Measurements from ENCODE around the gene CHCHD6. TPM values are rescaled to one million over a fixed set of nuclear protein-coding genes. Genes with fewer than 3 reads are reported as not detected.

CHCHD6 gene
- total RNA-seq, 1 donor from 2014 or later: 12.6 TPM

DNA sequence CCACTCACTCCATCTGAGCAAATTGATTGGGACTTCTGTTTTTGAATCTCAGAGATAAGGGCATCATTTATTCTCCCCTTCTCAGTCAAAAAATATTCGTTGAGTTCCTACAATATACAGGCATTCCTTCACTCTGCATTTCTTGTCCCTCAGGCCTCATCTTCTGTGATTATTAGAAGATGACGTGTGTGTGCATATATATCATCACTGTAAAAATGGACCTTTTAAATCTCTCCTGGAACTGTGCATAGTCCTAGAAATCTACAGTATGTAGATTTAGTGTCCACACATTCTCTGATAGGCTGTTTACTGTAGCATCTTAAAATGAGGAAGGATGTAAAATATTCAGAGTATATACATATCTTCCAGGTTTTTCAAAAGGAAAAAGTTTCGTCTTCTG lies 235.7 kb downstream of the CHCHD6 start:
- DNase-seq (ENCODE audit: low read depth): no peak

DNA sequence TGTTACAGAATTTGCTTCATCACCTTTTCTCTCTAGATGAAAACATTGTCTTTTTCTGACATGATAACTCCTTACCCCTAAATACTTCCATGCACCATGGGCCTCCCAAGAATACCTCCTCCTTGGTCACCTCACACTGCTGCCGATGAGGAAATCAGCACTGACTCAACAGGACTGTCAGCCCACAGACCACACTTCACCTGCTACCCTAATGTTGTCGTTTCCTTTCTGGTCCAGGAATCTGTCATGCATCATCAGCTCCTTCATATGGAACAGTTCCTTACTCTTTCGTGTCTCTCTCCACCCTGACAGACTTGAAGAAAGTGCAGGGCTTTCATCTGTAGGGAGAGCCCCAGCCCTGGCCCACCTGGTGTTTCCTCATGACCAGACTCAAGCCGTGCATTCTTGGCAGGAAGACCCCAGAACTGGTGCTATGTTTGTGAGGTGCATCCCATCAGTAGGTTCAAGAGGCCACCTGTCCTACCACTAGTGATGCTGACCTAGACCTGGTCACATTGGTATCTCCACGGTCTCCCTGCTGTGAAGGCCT lies 237.8 kb downstream of the CHCHD6 start:
- peak; percentile 86 for DNase-seq (ENCODE audit: low read depth)

- no peak for DNase-seq (ENCODE audit: low read depth)
These were observed 240.3 kb downstream of the CHCHD6 start for GRCh38 chr3:126944089-126944965.

GRCh38 chr3:126945171-126945721 lies 241.2 kb downstream of the CHCHD6 start:
- no peak for DNase-seq (ENCODE audit: low read depth)

- no peak for DNase-seq (ENCODE audit: low read depth)
These were observed 241.9 kb downstream of the CHCHD6 start for GRCh38 chr3:126945891-126946290.

DNA sequence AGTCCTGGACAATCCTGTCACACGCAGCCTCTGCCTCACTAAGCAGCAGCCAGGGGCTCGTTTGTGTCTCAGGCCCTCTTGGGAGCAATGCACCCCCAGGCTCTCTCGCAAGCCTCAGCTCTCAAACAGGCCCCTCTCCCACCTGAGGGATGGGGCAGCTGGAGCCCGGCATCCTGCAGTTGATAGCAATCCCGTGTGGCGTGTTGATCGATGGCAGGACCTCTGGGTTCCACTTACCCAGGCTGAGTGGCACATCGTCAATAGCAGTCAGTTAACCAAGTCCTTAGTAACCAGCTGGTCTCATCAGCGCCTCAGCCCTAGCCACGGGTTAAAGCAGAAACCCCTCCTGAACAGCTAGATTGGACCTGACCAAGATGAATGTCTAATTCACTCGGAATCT lies 242.4 kb downstream of the CHCHD6 start:
- DNase-seq (ENCODE audit: low read depth): no peak

- no peak for DNase-seq (ENCODE audit: low read depth)
These were observed 243.4 kb downstream of the CHCHD6 start for GRCh38 chr3:126947429-126947828.

DNA sequence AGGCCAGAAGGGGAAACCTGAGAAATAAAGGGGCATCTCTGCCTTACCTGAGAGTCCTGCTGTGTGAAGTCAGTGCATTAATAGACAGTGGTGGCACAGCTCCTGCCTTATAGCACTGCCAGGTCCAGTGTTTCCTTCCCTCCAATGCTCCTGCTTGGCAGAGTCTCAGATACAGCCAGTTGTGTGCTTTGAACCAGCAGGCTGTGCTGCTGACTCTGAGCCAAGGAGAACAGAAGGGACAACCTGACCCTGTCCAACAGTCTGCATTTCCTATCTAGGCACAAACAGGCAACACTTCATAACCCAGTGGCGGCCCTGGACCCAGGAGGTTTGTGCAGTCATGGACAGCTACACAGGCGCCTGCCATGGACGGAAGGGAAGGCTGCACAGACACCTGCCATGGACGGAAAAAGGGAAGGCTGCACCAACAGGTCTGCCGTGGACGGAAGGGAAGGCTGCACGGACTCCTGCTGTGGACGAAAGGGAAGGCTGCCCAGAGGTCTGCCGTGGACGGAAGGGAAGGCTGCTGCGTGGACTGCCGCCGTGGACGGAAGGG lies 245.0 kb downstream of the CHCHD6 start:
- DNase-seq (ENCODE audit: low read depth): no peak

- DNase-seq (ENCODE audit: low read depth): no peak
These were observed 247.5 kb downstream of the CHCHD6 start for GRCh38 chr3:126951561-126951960.

GRCh38 chr3:126952261-126952982 lies 248.4 kb downstream of the CHCHD6 start:
- no peak for DNase-seq (ENCODE audit: low read depth)

GRCh38 chr3:126952983-126953660 lies 249.1 kb downstream of the CHCHD6 start:
- no peak for DNase-seq (ENCODE audit: low read depth)

GRCh38 chr3:126954141-126954842 lies 250.3 kb downstream of the CHCHD6 start:
- no peak for DNase-seq (ENCODE audit: low read depth)

DNA sequence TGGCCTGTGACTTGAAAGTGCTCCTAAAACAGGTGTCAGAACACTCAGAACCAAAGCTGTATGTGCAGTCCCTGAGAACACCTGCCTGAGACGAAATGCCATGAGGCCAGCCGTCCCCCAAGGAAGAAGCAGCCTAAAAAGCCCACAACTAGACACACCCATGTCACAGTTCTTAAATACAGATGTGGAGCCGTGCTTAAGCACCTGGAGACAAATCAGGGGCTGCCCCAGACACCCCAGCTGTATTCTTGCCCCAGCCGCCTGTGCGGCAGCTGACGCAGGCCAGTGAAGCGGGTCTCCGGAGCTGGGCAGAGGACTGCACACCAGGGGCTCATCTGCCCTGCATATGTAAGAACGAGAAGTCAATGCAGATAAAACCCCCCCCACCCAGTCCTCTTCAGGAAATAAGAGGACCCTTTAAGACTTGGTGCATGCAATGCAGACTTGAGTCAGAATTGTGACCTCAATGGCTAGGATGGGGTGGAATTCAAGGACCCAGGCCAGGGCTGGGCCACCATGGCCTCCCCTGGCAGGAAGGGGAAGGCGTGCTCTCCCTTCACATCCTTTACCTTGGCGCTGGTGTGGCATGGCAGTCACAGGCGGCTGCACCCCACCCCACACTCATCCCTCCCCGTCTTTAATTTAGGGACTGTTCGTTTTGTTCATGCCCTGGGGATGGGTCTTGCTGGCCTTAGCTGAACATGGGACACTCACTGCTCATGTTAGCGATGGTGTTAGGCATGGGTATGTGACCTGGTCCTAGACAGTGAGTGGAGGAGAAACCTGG lies 251.2 kb downstream of the CHCHD6 start:
- no peak for DNase-seq (ENCODE audit: low read depth)

GRCh38 chr3:126956361-126956760 lies 252.3 kb downstream of the CHCHD6 start:
- DNase-seq (ENCODE audit: low read depth): no peak

DNA sequence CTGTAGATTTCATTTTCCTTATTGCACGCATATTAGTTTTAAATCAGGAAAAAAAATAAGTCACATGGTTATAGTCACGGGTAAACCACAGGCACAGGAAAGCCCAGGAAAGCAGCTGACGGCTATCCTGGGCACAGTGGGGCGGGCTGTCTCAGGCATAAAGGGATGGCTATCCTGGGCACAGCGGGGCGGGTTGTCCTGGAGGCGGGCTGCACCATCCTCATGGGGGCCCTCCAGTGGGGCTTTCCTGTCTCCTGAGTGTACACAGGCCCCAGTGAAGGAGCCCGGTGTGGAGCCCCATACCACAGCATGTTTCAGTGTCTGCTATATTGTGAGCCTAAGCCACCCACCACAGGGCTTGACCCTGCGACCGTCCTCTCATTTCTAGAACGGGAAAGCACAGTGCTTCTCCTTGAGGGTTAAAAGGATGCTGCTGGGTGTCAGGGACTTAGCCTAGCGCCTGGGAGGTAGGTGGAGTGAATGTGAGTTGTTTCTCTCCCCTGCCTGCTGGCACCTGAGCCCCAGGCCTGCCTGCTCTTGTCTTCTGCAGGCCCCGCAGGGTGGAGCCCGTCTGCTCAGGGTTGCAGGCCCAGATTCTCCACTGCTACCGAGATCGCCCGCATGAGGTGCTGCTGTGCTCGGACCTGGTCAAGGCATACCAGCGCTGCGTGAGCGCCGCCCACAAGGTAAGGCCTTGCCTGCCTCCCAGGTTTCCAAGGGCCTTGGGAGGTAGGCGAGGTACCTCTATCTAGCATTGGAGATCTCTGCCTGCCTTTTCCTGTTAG lies 253.0 kb downstream of the CHCHD6 start:
- no peak for DNase-seq (ENCODE audit: low read depth)

DNA sequence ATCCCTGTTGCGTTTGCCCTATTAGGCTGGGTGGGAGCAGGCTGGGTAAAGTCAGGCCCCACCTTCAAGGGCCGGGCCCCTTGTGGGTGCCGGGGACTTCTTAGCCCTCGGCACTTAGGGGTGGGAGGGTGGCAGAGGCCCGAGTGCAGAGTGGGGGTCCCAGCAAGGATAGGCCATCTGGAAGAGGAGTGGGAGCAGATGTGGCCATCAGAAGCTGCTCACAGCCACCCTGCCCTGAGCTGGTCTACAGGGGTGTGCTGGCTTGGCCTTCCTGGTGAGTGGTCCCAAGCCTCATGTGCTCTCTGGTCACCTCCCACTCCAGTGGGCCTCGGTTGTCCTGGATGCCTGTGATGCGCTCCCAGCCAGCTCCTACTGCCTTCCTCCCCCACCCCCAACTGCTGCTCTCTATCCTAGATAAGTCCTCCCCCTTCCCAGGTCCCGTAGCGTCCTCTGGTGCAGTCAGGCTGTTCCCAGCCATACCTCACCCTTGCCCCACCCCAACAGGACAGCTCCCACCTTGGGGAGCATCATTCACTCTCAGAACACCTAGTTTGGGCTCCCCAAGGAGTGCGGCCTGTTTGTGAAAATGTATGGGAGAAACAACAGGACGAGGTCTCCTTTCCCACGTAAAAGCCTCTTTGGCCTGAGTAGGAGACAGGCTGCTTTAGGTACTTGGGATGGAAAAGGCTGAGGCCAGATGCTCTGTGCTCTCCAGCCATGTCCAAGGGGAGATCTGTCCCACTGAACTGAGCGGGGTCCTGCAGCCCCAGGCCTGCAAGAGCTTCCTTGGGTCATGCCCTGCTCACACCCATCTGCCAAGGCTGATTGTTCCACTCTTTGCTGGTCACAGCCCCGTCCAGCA lies 254.0 kb downstream of the CHCHD6 start:
- no peak for DNase-seq (ENCODE audit: low read depth)

DNA sequence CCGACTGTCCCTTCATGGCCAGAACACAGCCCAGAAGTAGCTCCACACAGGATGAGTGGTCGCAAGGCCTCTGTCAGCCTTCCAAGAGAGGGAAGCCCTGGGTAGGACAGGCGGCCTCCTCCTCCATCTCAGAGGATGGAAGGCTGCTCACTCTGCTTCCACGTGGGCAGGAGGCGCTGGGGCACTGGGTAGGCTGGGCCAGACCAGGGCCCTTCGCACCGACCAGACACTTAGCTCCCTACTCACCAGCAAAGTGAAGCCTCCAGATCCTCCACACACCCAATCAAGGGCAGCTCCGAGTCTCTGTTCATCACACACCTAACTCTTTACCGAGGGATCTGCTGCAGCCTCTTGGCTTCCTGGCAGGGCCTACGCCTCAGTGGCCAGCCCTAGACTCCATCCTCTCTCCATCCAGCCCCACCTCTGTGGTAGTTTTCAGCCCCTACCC lies 254.6 kb downstream of the CHCHD6 start:
- DNase-seq (ENCODE audit: low read depth): no peak
